Measurements from ENCODE around the gene UAP1L1.

The UAP1L1 gene

DNA sequence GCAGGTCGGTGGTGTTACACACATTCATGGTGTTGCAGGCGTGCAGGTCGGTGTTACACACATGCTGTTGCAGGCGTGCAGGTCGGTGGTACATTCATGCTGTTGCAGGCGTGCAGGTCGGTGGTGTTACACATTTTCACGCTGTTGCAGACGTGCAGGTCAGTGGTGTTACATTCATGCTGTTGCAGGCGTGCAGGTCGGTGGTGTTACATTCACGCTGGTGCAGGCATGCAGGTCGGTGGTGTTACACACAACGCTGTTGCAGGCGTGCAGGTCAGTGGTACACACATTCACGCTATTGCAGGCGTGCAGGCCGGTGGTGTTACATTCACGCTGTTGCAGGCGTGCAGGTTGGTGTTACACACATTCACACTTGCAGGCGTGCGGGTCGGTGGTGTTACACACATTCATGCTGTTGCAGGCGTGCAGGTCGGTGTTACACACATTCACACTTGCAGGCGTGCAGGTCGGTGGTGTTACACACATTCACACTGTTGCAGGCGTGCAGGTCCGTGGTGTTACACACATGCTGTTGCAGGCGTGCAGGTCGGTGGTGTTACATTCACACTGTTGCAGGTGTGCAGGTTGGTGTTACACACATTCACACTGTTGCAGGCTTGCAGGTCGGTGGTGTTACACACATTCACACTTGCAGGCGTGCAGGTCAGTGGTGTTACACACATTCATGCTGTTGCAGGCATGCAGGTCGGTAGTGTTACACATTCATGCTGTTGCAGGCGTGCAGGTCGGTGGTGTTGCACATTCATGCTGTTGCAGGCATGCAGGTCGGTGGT, 26.1 kb downstream of the UAP1L1 start:
- no peak for DNase-seq

DNA sequence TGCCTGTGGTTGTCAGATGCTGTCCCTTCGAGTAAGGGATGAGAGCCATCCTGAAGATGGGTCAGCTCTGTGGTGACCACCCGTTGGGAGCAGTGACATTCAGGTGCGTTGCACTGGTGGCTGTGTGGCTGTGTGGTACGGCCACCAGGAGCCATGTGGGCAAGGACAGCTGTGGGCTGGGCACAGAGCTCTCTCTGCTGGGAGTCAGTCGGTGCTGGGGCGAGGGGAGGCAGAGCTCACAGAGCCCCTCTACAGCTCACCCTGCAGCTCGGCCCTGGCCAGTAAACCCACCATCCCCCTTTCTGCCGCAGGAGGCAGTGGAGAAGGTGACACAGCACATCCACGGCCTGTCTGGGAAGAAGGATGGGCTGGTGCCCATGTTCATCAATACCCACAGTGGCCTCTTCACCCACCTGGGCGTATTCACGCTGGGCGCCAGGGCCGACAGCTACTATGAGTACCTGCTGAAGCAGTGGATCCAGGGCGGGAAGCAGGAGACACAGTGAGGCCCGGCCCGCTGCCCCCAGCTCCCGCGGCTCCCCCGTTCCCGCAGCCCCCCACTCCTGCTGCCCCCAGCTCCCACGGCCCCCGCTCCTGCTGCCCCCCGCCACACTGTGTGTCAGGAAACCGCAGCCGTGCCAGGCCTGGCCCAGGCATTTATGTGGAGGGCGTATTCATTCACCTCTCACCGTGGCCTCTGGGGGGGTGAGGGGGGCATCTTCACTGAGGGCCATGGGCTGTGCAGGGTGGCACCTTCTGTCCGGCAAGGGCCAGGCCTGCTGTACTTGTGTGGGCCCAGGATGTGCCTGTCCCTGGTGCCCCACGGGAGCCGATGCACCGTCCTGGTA, 28.7 kb downstream of the UAP1L1 start:
- DNase-seq, result no peak

GRCh38 chr9:137106662-137107250, 29.4 kb downstream of the UAP1L1 start:
- no peak for DNase-seq

DNA sequence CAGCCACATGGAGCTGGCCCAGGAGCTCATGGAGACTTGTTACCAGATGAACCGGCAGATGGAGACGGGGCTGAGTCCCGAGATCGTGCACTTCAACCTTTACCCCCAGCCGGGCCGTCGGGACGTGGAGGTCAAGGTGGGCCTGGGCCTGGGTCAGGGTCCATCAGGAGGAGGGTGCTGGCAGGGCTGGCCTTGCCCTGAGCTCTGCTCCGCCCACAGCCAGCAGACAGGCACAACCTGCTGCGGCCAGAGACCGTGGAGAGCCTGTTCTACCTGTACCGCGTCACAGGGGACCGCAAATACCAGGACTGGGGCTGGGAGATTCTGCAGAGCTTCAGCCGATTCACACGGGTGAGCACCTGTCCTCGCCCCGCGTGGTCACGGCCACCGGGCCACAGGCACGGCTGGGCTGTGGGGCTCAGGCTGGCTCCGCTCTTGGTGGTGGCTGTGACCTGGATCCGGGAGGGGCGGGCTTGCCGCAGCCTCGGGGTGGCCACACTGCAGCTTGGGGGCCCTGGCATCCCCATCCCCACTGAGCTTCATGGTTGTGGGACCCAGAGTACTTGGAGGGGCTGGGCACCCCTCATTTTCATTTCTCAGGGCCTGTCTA, 30.1 kb downstream of the UAP1L1 start:
- no peak for DNase-seq

DNA sequence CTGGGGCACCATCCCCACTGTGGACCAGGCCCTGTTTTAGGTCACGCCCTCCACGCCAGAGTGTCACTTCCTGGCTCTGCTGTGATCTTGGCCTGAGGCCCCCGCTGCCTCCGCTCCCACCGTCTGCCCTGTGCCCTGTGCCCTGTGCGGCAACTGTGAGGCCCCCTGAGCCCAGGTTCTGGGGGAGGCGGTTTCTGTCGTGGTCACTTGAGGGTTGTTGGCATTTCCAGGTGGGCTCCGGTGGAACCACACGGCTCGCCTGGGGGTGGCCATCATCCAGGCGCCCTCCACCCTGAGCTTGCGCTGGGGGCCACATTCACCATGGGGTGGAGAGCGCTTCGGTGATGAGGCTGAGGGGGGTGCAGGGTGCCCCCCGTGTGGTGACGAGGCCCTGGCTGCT, 30.7 kb downstream of the UAP1L1 start:
- DNase-seq, result no peak

DNA sequence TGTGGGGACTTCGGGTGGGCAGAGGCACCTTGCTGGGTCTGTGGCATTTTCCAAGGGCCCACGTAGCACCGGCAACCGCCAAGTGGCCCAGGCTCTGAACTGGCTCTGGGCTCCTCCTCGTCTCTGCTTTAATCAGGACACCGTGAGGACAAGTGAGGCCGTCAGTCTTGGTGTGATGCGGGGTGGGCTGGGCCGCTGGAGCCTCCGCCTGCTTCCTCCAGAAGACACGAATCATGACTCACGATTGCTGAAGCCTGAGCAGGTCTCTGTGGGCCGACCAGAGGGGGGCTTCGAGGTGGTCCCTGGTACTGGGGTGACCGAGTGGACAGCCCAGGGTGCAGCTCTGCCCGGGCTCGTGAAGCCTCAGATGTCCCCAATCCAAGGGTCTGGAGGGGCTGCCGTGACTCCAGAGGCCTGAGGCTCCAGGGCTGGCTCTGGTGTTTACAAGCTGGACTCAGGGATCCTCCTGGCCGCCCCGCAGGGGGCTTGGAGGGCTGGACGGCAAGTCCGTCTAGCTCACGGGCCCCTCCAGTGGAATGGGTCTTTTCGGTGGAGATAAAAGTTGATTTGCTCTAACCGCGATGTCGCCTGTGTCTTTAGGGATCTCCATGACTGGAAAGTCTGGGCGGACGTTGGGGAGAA, 31.4 kb downstream of the UAP1L1 start:
- DNase-seq, result no peak

- no peak for DNase-seq
Measured at GRCh38 chr9:137109250-137110146, 32.2 kb downstream of the UAP1L1 start.

- no peak for DNase-seq
Measured at GRCh38 chr9:137110147-137110910, 33.0 kb downstream of the UAP1L1 start.

GRCh38 chr9:137110911-137111787, 33.8 kb downstream of the UAP1L1 start:
- no peak for DNase-seq

- no peak for DNase-seq
Measured at GRCh38 chr9:137111788-137112563, 34.7 kb downstream of the UAP1L1 start.

DNA sequence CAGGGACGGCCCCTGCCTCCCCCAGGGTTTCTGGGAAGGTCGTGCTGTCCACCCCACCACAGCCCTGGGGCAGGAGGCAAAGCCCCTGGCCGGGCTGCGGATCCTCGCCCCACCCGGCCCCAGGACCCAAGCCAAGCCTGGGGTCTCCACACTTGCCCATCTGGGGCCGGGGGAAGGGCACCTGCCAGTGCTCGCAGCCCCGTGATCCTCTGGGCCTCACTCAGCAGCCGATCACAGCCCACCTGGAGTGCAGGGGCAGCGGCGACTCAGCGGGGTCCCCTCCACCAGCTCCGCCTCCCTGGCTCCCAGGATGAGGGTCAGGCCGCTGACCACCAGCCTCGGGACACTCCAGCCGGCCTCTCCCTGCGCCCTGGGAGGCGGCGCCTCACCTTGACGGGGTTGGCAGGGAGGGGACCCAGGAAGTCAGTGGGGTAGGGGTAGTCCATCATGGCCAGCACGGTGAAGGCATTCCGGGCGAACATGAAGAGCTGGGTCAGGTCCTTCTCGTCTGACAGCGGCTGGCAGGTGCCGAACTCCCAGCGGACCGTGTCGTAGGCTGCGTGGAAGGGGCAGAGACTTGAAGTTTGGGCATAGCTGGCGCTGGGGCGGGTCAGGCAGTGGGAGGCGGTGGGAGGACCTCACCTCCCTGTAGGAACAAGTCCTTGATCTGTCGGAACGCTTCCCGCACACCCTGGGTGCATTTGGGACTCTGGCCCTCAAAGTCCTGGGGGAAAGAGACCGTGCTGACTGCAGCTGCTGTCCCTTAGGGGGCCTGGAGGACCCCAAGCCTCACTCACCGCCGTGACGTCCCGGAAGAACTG, 35.5 kb downstream of the UAP1L1 start:
- DNase-seq, result no peak

- DNase-seq, result peak; percentile 28
Measured at GRCh38 chr9:137113385-137114159, 36.3 kb downstream of the UAP1L1 start.

GRCh38 chr9:137114220-137114612, 36.9 kb downstream of the UAP1L1 start:
- no peak for DNase-seq

GRCh38 chr9:137114613-137115393, 37.5 kb downstream of the UAP1L1 start, which contains the start of gene DPP7:
DPP7 (minus strand) TSS chr9:137114733; CDS start chr9:137114713, 20 bp downstream.
- peak; percentile 74 for DNase-seq

- DNase-seq, result no peak
Measured at GRCh38 chr9:137115394-137116026, 38.2 kb downstream of the UAP1L1 start.

- DNase-seq, result no peak
Measured at GRCh38 chr9:137116027-137116507, 38.8 kb downstream of the UAP1L1 start.

All from inflammatory macrophage treated with lipopolysaccharide for 4 hours (primary cell).